SH-SY5Y (cell line): ENCODE data around the gene UMPS.

Experiments
- GATA2 ChIP-seq: IDR thresholded peaks from 2 replicates; pipeline ENCODE4 v1.6.1; 2011; ENCODE audit warnings: mild to moderate bottlenecking, low read depth, low read length
- GATA3 ChIP-seq: IDR thresholded peaks from 2 replicates; pipeline ENCODE4 v1.6.1; 2011; ENCODE audit warnings: low read depth, mild to moderate bottlenecking, low read length, moderate library complexity

The UMPS gene

DNA sequence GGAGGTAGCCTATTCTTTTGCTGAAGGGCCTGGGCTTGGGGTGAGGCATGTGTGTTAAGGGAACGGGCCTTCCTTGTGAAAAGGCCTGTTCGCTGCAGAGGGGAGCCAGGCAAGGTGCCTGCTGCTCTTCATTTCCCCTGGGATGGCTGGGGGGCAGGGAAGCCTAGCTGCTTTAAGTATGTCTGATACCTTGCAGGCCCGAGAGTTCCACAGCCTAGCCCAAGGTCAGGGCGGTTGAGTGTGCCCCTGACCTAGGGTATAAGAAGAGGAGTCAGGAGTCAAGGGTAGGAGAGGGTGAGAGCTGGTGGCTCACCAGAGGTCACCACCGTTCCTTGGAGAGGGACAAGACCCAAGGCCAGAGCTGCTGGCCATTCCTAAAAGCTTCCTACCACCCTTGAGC, 46.6 kb downstream of the UMPS start:
- no peak for TF ChIP-seq GATA2
- no peak for TF ChIP-seq GATA3

DNA sequence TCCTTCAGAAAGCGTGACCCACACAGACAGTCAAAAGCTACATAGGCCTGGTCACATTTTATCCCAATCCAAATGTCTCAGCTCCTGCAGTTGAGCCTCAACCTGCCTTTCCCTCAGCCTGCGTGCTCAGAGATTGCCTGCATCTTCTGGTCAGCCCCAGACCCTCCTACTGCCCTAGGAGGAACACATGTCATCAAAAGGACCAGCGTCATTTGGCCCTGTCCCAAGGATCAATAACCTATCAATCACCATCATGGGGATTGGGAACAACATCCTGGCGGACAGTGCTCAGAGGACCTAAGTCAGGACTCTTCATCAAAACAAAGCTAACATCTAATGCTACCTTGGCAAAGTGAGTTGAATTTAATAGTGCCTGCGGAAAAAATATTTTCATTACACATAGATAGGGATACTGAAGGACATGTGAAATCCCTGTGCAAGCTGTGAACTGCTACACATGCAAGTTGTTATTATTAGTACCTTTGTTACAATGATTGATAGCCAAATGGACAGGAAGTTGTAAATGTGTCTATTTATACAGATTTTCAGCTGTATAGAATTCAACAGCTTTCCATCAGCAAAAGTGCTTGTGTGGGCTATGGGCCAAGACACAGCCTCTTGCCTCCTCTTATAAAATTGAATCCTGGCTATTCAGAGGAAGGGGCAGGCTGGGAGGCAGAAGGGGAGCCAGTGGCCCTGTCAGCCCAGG, 47.7 kb downstream of the UMPS start:
- TF ChIP-seq GATA3 (no peak), GATA2 (no peak)

DNA sequence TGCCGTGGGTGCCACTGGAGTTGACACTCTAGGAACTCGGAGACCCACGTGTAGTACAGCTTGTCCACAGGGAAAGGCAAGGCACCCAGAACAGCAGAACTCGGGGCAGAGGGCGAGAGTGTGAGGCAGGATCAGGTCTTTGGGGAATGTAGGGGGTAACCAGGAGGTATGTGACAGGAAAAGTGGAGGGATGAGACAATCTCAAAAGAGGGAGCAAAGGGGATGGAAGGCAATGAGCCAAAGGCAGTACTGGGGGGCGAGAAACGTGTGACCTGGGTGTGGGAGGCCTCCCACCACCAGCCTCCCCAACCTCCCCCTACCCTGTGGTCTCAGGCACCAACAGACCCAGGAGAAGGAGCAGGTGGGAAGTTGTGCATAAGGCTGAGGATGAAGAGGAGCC, 48.9 kb downstream of the UMPS start:
- TF ChIP-seq GATA3 (no peak), GATA2 (no peak)

DNA sequence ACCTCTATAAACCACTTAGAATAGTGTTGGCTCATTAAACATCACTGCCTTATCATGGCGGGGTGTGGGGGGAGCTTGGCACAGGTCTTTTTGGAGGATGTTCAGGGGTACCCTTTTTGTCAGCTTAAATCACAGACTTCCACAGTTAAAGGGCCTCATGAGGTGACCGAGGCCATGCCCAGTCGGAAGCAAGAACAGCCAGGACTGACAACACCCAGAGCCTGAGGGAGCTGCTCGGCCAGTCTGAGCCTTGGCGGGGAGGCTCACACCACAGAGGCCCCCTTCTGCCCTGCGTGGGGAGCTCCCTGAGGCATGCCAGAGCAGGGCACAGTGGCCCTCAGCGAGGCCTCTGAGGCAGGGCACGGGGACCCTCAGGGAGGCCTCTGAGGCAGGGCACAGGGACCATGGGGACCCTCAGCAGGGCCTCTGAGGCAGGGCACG, 49.5 kb downstream of the UMPS start:
- TF ChIP-seq GATA3 (no peak), GATA2 (no peak)

DNA sequence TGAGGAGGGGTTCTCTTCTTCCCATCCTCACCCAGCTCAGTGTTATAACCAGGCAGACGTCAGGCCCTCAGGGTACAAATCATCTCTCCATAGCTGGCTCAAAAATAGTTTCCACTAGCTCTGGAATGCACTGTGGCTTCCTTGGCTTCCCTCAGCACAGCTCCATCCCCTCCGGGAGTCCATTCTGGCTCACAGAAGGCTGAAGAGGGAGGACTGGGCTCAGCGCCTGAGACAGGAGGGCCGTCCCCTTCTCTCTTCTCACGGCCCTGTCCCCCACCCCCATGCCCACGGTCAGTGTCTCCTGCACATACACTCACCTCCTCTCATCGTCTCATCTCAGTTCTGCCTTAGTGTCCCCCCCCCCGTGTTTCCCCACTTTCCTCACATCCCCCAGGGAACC, 50.1 kb downstream of the UMPS start:
- TF ChIP-seq GATA2 (no peak), GATA3 (no peak)

DNA sequence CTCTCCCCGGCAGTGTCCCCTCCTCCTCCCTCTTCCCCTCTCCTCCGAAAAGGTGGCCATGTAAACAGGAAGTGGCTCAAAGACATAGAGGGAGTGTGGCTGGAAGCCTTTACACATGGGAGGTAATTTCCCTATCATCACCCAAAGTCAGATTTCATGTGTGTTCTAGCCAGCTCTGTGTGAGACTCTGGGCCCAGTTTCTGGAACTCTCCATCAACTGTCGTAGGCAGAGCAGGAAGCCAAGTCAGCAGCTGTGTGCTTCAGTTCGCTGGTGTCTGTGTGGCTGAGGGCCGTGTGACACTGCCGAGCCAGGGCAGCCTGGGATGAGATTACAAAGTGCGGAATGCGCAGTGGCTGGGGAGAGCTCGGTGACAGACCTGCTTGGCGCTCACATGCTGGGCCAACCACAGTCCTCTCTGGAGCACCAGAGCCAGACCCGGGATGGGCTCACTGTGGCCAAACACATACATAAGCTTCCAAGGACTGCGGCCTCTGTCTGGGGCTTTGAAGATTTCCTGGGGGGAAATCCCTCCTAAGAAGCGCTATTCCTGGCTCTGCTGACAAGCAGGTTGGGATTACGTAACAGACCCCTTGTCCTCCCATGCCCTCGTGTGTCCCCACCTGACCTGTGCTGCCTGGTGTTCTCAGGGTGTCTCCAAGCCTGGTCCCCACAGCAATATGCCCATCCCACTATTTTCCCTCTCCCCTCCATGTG, 50.7 kb downstream of the UMPS start:
- no peak for TF ChIP-seq GATA3
- no peak for TF ChIP-seq GATA2

DNA sequence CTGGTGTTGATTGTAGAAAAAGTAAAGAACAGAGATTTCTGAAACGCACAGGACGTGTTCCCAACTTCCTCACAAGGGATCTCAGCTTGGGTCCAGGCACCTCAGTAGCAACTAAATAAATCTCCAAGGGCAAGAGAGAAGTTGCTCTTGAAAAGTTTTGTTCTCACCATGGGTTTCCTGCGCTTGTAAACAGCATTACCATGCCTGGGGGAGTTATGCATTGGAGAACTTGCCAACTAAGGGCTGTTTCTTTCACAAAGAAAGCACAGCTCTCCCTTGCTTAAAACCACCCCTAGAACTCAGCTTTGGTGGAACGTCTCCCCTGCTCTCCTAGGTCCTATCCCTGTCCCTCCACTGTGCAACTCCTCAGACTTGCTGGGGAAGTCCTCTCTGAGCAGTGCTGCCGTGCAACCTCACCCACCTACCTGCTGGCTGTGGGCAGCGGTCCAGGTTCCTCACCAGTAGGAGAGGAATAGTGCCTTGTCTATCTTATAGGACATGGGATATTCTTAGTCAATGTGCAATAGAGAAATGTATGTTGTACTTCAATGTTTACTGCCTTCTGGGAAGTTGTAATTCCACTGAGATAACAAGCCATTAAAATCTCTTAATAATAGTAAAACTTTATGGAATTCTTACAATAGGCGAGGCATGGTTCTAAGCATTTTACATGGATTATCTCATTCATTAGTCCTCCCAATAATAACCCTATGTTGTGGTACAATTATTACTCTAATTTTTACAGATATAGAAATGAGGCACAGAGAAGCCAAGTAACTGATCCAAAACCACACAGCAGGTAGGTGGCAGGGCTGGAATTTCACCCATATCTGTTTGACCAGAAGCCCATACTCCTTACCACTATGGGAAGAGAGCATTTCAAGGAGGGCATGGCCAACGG, 51.5 kb downstream of the UMPS start:
- TF ChIP-seq GATA3 (no peak), GATA2 (no peak)

DNA sequence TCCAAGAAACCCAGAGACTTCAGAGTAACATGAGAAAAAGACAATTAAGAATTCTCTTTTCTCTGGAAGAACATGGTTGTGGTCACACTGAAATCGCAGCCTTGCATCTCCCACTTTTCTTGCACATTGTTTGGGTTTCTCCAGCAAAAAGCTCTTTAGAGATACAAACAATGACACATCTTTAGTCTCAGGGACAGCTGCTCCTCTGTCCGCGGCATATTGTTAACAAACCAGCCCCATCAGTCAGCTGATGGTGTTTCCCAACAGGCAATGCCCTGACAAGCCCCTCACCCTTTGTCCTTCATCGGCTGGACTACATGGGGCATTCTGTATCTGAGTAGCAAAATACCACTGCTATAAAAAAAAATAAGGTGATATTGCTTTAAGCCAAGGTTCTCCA, 53.4 kb downstream of the UMPS start:
- TF ChIP-seq GATA3 (no peak), GATA2 (no peak)

DNA sequence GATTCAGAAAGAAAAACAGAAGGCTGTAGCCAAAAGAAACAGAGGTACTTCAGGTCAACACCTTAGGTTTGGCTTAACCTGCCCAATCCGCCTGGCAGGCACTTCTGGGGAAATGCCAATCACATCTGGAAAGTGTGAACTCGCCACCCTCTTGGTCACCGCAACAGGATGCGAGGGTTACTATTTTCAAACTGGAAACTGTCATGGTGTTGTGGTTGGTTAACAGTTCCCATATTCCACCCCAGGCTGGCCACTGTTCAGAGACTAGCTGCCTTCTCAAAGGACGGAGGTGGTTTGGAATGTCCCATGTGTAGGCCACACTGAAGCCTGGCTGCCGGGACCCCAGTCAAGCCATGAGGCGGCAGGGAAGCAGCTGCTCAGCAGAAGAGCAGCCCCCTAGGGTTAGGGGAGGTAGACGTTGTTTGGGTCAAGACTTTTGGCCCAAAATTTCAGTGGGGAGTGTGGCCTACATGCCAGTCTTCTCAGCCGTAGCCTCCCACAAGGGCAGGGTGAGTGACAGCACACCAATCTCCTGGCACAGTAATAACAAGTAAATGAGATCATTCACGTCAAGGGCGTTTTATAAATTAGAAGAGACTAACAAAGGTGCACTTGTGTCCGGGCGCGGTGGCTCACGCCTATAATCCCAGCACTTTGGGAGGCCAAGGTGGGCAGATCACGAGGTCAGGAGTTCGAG, 54.6 kb downstream of the UMPS start:
- TF ChIP-seq GATA3 = no peak
- no peak for TF ChIP-seq GATA2

DNA sequence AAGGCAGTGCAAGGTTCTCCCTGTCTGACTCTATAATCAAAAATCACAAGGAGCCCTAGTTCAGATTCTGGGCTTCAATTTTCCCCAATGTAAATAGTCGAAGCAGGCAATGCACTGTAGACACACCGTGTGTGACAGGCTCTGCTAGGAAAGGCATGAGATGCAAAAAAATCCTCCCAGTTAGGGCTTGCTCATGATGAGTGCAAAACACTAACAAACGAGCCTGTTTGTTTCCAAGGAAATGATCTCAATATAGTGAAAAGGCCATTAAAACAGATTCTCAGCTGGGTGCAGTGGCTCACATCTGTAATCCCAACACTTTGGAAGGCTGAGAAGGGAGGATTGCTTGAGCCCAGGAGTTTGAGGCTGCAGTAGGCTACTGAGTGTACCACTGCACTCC, 55.7 kb downstream of the UMPS start:
- TF ChIP-seq GATA2 = no peak

DNA sequence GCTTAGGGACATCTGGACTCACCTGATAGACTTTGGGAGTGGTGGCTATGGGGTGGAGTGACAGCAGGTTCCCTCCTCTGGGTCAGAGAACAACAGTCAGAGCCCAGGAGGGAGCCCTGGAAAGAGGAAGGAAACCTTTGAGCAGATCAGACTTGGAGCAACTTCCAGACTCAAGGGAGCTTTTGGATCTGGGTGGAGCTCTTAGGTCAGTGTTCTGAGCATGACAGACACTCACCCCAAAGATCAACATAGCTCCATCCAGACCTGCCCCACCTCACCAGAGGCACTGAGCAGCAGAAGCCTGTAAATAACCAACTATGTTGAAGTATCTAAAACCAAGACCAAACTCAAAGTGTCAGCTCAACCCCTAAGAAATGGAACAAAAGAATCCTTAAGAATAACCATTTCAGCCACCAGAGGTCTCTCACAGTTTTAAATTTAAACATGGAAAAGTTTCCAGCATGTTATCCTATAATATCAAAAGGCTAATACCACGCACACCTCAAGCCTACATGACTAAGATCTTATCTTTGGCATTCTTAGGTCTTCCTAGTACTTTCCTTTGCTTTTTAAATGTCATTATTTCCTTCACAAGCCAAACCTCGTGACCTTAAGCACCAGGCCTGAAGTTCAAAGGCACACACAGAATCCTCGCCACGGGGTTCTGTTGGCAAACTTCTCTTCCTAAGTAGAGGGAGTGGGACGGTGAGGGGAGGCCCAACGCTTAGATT, 56.4 kb downstream of the UMPS start:
- TF ChIP-seq GATA3 = no peak
- TF ChIP-seq GATA2 = no peak

DNA sequence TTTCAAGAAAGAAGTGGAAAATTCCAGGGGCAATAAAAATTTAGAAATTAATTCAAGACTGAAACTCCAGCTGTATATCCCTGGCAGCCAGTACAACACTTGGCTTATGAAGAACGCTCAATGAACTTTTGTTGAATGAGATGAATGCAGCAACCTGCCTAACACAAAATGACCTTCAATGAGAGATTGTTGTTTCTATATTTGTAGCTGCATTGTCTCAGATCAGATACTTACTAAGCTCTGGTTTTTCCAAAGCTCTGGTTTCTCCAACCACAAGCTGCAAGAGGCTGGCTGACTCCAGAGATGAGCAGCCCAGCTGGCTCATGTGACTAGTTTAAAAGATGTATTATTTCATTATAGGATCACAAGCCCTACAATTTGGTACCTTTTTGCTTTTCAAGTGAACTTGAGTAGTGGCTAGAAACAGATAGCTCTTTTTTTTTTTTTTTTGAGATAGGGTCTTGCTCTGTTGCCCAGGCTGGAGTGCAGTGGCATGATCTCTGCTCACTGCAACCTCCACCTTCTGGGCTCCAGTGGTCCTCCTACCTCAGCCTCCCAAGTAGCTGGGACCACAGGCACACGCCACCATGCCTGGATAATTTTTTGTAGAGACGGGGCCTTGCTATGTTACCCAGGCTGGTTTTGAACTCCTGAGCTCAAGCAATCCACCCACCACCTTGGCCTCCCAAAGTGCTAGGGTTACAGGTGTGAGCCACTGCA, 57.4 kb downstream of the UMPS start:
- TF ChIP-seq GATA3 = no peak
- no peak for TF ChIP-seq GATA2
